ENCODE data around the gene TMEM190.

TMEM190 gene

DNA sequence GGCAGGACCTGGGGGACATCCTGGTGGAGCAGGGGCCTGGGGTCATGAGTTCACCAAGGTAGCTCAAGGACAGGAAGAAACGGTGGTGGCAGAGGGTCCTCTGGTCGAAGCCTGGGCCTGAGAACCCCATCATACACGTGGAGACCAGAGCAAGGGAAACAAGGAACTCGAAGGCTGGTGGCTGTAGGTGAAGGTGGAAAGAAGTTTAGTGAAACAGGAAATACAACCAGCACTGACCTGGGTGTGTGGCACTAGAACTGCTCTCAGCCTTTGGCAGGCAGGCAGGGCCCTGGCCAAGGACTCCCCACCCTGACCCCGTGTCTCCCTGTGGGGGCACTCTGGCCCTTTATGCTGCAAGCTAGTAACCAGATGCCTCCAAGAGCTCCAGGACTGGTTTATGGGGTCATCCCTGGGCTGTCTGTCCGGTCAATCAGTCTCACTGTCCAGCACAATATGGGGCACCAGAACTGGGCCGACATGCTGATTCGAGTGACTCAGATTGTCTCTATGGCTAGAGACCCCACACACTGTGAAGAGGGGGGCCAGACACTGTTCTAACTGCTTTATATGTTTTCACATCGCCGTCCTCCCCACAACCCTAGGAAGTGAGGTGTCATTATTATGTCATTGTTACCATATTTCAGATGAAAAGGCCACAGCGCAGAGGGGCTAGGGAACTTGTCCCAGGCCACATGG lies 25.9 kb upstream of the TMEM190 start:
- H3K27ac ChIP-seq, result no peak overlapping the region
- H3K4me1 ChIP-seq, result peaks cover 68% of the 10 kb centered on the region

DNA sequence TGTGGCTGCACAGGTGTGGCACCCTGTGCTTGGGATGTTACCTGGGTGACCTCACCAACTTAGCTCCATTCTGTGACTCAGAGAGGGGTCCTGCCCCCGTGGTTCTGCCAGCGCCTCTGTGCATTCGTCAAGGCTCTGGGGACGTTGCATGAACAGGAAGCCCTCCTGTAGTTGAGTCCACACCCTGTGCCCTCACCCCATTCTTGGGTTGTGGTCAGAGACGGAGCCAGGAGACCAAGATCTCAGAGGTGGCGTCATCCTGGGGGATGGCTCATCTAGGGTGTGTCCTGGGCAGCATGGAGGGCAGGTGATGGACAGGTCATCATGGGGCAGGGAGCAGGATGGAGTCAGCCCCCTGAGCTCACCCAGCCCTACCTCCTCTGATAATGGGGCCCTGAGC lies 24.6 kb upstream of the TMEM190 start:
- H3K4me2 ChIP-seq, result peak overlapping the region; percentile 98
- no peak overlapping the region for H3K27ac ChIP-seq
- no peak overlapping the region for H3K9ac ChIP-seq
- H3K9me3 ChIP-seq, result no peaks in the 10 kb centered on the region
- no peak for TF ChIP-seq Cebpa-rat (IDR thresholded peaks at IDR 0.05)
- peaks cover 70% of the 10 kb centered on the region for H3K4me1 ChIP-seq
- peaks cover 4% of the 10 kb centered on the region; the same call in 1 of the 2 replicates for H3K36me3 ChIP-seq
- peaks cover 60% of the 10 kb centered on the region for H3K27me3 ChIP-seq
- H4K20me1 ChIP-seq, result peaks cover 4% of the 10 kb centered on the region; the same call in 1 of the 2 replicates
- H3K4me3 ChIP-seq, result no peak overlapping the region

More for the DNA sequence above, 25.9 kb upstream of the TMEM190 start:
- Histone ChIP-seq H3K4me3 (no peak overlapping the region), H3K27me3 (peaks cover 47% of the 10 kb centered on the region), H3K9ac (no peak overlapping the region), H4K20me1 (0 out of 2 replicates have a peak, but pooled peaks cover 4% of the 10 kb centered on the region), H3K4me2 (no peak overlapping the region), H3K36me3 (peaks cover 15% of the 10 kb centered on the region), H3K9me3 (no peaks in the 10 kb centered on the region)
- no peak for TF ChIP-seq Cebpa-rat (IDR thresholded peaks at IDR 0.05)

GRCh38 chr19:55352549-55353145 lies 24.0 kb upstream of the TMEM190 start:
- Histone ChIP-seq H3K27ac (no peak overlapping the region), H3K4me3 (no peak overlapping the region), H3K4me1 (peaks cover 64% of the 10 kb centered on the region), H3K9ac (no peak overlapping the region), H3K36me3 (no peaks in the 10 kb centered on the region), H3K27me3 (peaks cover 65% of the 10 kb centered on the region), H3K4me2 (peak overlapping the region; percentile 98), H3K9me3 (no peaks in the 10 kb centered on the region), H4K20me1 (peaks cover 4% of the 10 kb centered on the region; the same call in 1 of the 2 replicates)
- no peak for TF ChIP-seq Cebpa-rat (IDR thresholded peaks at IDR 0.05)

GRCh38 chr19:55353356-55353802 lies 23.2 kb upstream of the TMEM190 start:
- Histone ChIP-seq H4K20me1 (peaks cover 4% of the 10 kb centered on the region; the same call in 1 of the 2 replicates), H3K9me3 (no peaks in the 10 kb centered on the region), H3K27me3 (peaks cover 65% of the 10 kb centered on the region), H3K4me1 (peaks cover 56% of the 10 kb centered on the region), H3K36me3 (no peaks in the 10 kb centered on the region), H3K27ac (no peak overlapping the region), H3K4me2 (peak overlapping the region; percentile 98), H3K9ac (peak overlapping the region; percentile 41; the same call in 1 of the 2 replicates), H3K4me3 (peak overlapping the region; percentile 65)
- TF ChIP-seq Cebpa-rat (IDR thresholded peaks at IDR 0.05), result no peak

- H3K4me2 ChIP-seq, result peak overlapping the region; percentile 98
- H3K36me3 ChIP-seq, result no peaks in the 10 kb centered on the region
- peak overlapping the region; percentile 65 for H3K4me3 ChIP-seq
- H3K4me1 ChIP-seq, result peaks cover 50% of the 10 kb centered on the region
- H3K9ac ChIP-seq, result peak overlapping the region; percentile 41; the same call in 1 of the 2 replicates
- peaks cover 4% of the 10 kb centered on the region; the same call in 1 of the 2 replicates for H4K20me1 ChIP-seq
- H3K27me3 ChIP-seq, result peaks cover 65% of the 10 kb centered on the region
- H3K27ac ChIP-seq, result no peak overlapping the region
- H3K9me3 ChIP-seq, result no peaks in the 10 kb centered on the region
- TF ChIP-seq Cebpa-rat (IDR thresholded peaks at IDR 0.05), result no peak
Observed at GRCh38 chr19:55353803-55354697, 22.6 kb upstream of the TMEM190 start.

GRCh38 chr19:55354698-55355212 lies 21.9 kb upstream of the TMEM190 start, which contains the start of gene COX6B2:
COX6B2 (minus strand) TSS chr19:55354719; CDS start chr19:55354521, 198 bp downstream.
- Histone ChIP-seq H3K27ac (no peak within 1 kb of the TSS), H3K27me3 (peaks cover 65% of the 10 kb centered on the region), H3K36me3 (no peaks in the 10 kb centered on the region), H3K9ac (peak within 1 kb of the TSS; percentile 41; the same call in 1 of the 2 replicates), H3K9me3 (no peaks in the 10 kb centered on the region), H3K4me1 (peaks cover 42% of the 10 kb centered on the region), H3K4me2 (peak within 1 kb of the TSS; percentile 98), H4K20me1 (peaks cover 4% of the 10 kb centered on the region; the same call in 1 of the 2 replicates), H3K4me3 (peak within 1 kb of the TSS; percentile 65)
- no peak for TF ChIP-seq Cebpa-rat (IDR thresholded peaks at IDR 0.05)

- Histone ChIP-seq H3K27ac (no peak overlapping the region), H3K4me1 (peaks cover 41% of the 10 kb centered on the region), H4K20me1 (peaks cover 4% of the 10 kb centered on the region; the same call in 1 of the 2 replicates), H3K9me3 (no peaks in the 10 kb centered on the region), H3K27me3 (peaks cover 65% of the 10 kb centered on the region), H3K36me3 (no peaks in the 10 kb centered on the region), H3K4me2 (no peak overlapping the region), H3K4me3 (no peak overlapping the region), H3K9ac (no peak overlapping the region)
- TF ChIP-seq Cebpa-rat (IDR thresholded peaks at IDR 0.05), result no peak
Observed at GRCh38 chr19:55355213-55355821, 21.3 kb upstream of the TMEM190 start.

DNA sequence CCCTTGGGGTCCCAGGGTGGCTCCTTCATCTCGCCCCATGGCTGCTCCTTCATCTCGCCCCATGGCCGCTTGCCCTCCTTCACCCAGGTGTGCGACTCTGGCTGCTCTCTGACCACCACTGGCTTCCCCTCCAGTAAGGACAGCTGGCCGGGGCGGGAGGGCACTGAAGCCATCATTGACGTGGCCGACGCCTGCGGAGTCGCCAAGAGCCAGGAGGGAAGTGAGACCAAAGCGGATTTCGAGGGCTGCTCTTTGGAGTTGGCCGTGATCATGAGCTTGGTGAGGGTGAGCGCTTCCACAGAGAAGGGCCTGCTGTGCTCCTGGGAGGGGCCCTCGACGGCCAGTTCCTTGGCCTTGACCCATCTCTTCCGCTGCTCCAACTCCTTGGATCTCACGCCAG lies 18.1 kb upstream of the TMEM190 start:
- Histone ChIP-seq H3K4me2 (no peak overlapping the region), H3K9ac (no peak overlapping the region), H3K27ac (no peak overlapping the region), H3K4me1 (peaks cover 18% of the 10 kb centered on the region), H3K9me3 (no peaks in the 10 kb centered on the region), H3K36me3 (no peaks in the 10 kb centered on the region), H4K20me1 (peaks cover 4% of the 10 kb centered on the region; the same call in 1 of the 2 replicates), H3K27me3 (peaks cover 40% of the 10 kb centered on the region), H3K4me3 (no peak overlapping the region)
- no peak for TF ChIP-seq Cebpa-rat (IDR thresholded peaks at IDR 0.05)

Data from BLaER1 (cell line).